ENCODE data around the gene BPIFB4.
"Not testable (repeated sequence)": the region's sequence is repeated elsewhere in the genome, so short reads cannot be mapped to it uniquely, and the experiment has no call there.

The BPIFB4 gene

GRCh38 chr20:33122297-33122696, 42.9 kb downstream of the BPIFB4 start:
- DNase-seq, result not testable (repeated sequence)

- DNase-seq, result no peak
These were observed 44.8 kb downstream of the BPIFB4 start for GRCh38 chr20:33124261-33124660.

- no peak for DNase-seq
These were observed 45.6 kb downstream of the BPIFB4 start for GRCh38 chr20:33124994-33125393.

GRCh38 chr20:33125983-33126382, 46.5 kb downstream of the BPIFB4 start:
- no peak for DNase-seq

- no peak for DNase-seq
These were observed 48.1 kb downstream of the BPIFB4 start for GRCh38 chr20:33127422-33128097.

- no peak for DNase-seq
These were observed 51.2 kb downstream of the BPIFB4 start for GRCh38 chr20:33130568-33131061.

GRCh38 chr20:33131949-33132473, 52.6 kb downstream of the BPIFB4 start:
- DNase-seq, result no peak

- DNase-seq, result no peak
These were observed 53.3 kb downstream of the BPIFB4 start for GRCh38 chr20:33132513-33133372.

- no peak for DNase-seq
These were observed 54.0 kb downstream of the BPIFB4 start for GRCh38 chr20:33133373-33133941.

GRCh38 chr20:33137195-33137594, 57.8 kb downstream of the BPIFB4 start:
- DNase-seq, result no peak

- no peak for DNase-seq
These were observed 60.0 kb downstream of the BPIFB4 start for GRCh38 chr20:33139467-33139866.

GRCh38 chr20:33145521-33145920, 66.1 kb downstream of the BPIFB4 start:
- DNase-seq, result no peak

GRCh38 chr20:33147299-33147698, 67.9 kb downstream of the BPIFB4 start:
- no peak for DNase-seq

- DNase-seq, result no peak
These were observed 68.6 kb downstream of the BPIFB4 start for GRCh38 chr20:33148040-33148439.

- no peak for DNase-seq
These were observed 74.8 kb downstream of the BPIFB4 start for GRCh38 chr20:33154252-33154651.

- no peak for DNase-seq
These were observed 79.4 kb downstream of the BPIFB4 start for GRCh38 chr20:33158637-33159385.

- no peak for DNase-seq
These were observed 80.3 kb downstream of the BPIFB4 start for GRCh38 chr20:33159713-33160112.

GRCh38 chr20:33160681-33161080, 81.2 kb downstream of the BPIFB4 start:
- no peak for DNase-seq
